GM12878 (cell line): ENCODE data around the gene GIMAP6. TPM values are rescaled to one million over a fixed set of nuclear protein-coding genes. Genes with fewer than 3 reads are reported as not detected.

Source experiments
- ATAC-seq: fragments of 200-7000 bp; cut with Tn5 transposase; 3 replicates; pipeline ENCODE4 v1.9.1; 2020; ENCODE audit warnings: mild to moderate bottlenecking, moderate library complexity
- BruUV-seq: library from RNA; stranded (reverse); fragments of 400-500 nt; replicated peaks from 2 replicates; lab custom pipeline; 2021; lab: Mats Ljungman, UMichigan
- CTCF ChIA-PET: fragments of 300-600 bp; sonication (Branson Sonifier 250); formaldehyde crosslinking; extraction: SDS; loops from one replicate; lab custom pipeline; 2021; ENCODE audit warnings: inconsistent platforms; lab: Yijun Ruan, JAX
- POLR2A ChIA-PET: fragments of 350-600 bp; formaldehyde crosslinking; extraction: SDS; loops from one replicate; lab custom pipeline; 2021; ENCODE audit warnings: inconsistent platforms; lab: Charles Lee
- RAD21 ChIA-PET: fragments of 300-600 bp; sonication (Branson Sonifier 250); formaldehyde crosslinking; loops from one replicate; lab custom pipeline; 2023; ENCODE audit warnings: antibody characterized with exemption; ENCODE audit not compliant: unreplicated experiment; lab: Charles Lee
- SMC1A ChIA-PET: fragments of 300-600 bp; sonication (Branson Sonifier 250); formaldehyde crosslinking; loops from one replicate; lab custom pipeline; 2023; ENCODE audit not compliant: unreplicated experiment, uncharacterized antibody; lab: Charles Lee
- DNase-seq: peaks from one replicate; pipeline ENCODE4 v3.0.0-alpha.2; 2011; ENCODE audit warnings: low read depth, low spot score
- FAIRE-seq: peaks from 3 replicates; lab custom pipeline; 2011; peaks lifted over from hg19 to GRCh38; lab: Jason Lieb, UNC
- H2AFZ ChIP-seq: 2 replicates; pipeline ENCODE4 v1.6.0; 2011; ENCODE audit warnings: low read depth, low read length, control low read depth; ENCODE audit not compliant: control insufficient read depth
- H3K27ac ChIP-seq: 2 replicates; pipeline ENCODE4 v1.5.1; 2011; ENCODE audit warnings: control low read depth; ENCODE audit not compliant: control insufficient read depth, insufficient read depth
- H3K27me3 ChIP-seq, 2 experiments: replicated peaks in 1 of 2; 2 replicates each; pipeline versions ENCODE4 v1.6.0 to v1.6.1; 2011; ENCODE audit warnings: low read length in 1 of 2; ENCODE audit not compliant: control insufficient read depth in 2 of 2, insufficient read depth in 2 of 2
- H3K36me3 ChIP-seq, 2 experiments: 2 replicates each; pipeline ENCODE4 v1.5.1; 2011; ENCODE audit warnings: low read length in 1 of 2; ENCODE audit not compliant: control insufficient read depth in 2 of 2, insufficient read depth in 2 of 2
- H3K4me1 ChIP-seq: 2 replicates; pipeline ENCODE4 v1.6.1; 2011; ENCODE audit warnings: mild to moderate bottlenecking, low read length, moderate library complexity, mixed read lengths; ENCODE audit not compliant: control insufficient read depth, insufficient read depth
- H3K4me2 ChIP-seq: 2 replicates; pipeline ENCODE4 v1.6.0; 2011; ENCODE audit warnings: control low read depth; ENCODE audit not compliant: control insufficient read depth, insufficient read depth
- H3K4me3 ChIP-seq: fragments of 200-600 bp; sonication (generic); 2 replicates; pipeline ENCODE4 v1.5.1; 2016
- H3K79me2 ChIP-seq: 2 replicates; pipeline ENCODE4 v1.6.0; 2011; ENCODE audit warnings: low read length; ENCODE audit not compliant: control insufficient read depth, insufficient read depth
- H3K9ac ChIP-seq: 2 replicates; pipeline ENCODE4 v1.8.0; 2011; ENCODE audit warnings: low read length, control low read depth, mixed read lengths; ENCODE audit not compliant: control insufficient read depth, insufficient read depth
- H3K9me3 ChIP-seq: replicated peaks from 3 replicates; pipeline ENCODE4 v1.5.1; 2011; ENCODE audit warnings: mild to moderate bottlenecking, low read length; ENCODE audit not compliant: control insufficient read depth, insufficient read depth
- H4K20me1 ChIP-seq: 2 replicates; pipeline ENCODE4 v1.6.0; 2011; ENCODE audit not compliant: control insufficient read depth, insufficient read depth
- ATF2 ChIP-seq: IDR thresholded peaks from 2 replicates; pipeline ENCODE4 v1.6.1; 2012; ENCODE audit warnings: low read length, inconsistent platforms
- CEBPB ChIP-seq, 2 experiments: fragments of 150-350 bp in 1 of 2; IDR thresholded peaks; 2 replicates each; pipeline ENCODE4 v1.6.1; 2012 to 2014; ENCODE audit warnings: low read depth in 2 of 2, low read length in 2 of 2, borderline replicate concordance in 1 of 2, inconsistent platforms in 1 of 2
- CTCF ChIP-seq, 3 experiments: IDR thresholded peaks in 2 of 3; conservative IDR thresholded peaks in 1 of 3; 2 replicates each; pipeline ENCODE4 v1.5.1; 2011; ENCODE audit warnings: low read depth in 3 of 3, low read length in 3 of 3, mild to moderate bottlenecking in 3 of 3, control low read depth in 2 of 3, moderate library complexity in 2 of 3, inconsistent platforms in 1 of 3, mixed read lengths in 1 of 3; ENCODE audit not compliant: control insufficient read depth in 2 of 3, insufficient read depth in 1 of 3; ENCODE audit errors: extremely low read depth in 1 of 3
- HSF1 ChIP-seq: fragments of 150-350 bp; IDR thresholded peaks from 2 replicates; pipeline ENCODE4 v1.6.1; 2014; ENCODE audit warnings: mild to moderate bottlenecking, low read depth, low read length
- KLF5 ChIP-seq: fragments of 450-650 bp; IDR thresholded peaks from 2 replicates; pipeline ENCODE4 v1.6.1; 2014; ENCODE audit warnings: mild to moderate bottlenecking; ENCODE audit not compliant: partially characterized antibody
- NR2F1 ChIP-seq: fragments of 450-650 bp; conservative IDR thresholded peaks from 2 replicates; pipeline ENCODE4 v1.6.1; 2017; ENCODE audit warnings: mild to moderate bottlenecking
- PML ChIP-seq: IDR thresholded peaks from 2 replicates; pipeline ENCODE4 v1.6.1; 2012; ENCODE audit warnings: low read length, inconsistent platforms
- SPI1 ChIP-seq: IDR thresholded peaks from 2 replicates; pipeline ENCODE4 v1.6.1; 2011; ENCODE audit warnings: low read depth, mild to moderate bottlenecking, low read length, moderate library complexity, borderline replicate concordance; ENCODE audit not compliant: insufficient read depth
- SREBF2 ChIP-seq: IDR thresholded peaks from 2 replicates; pipeline ENCODE4 v1.6.1; 2012; ENCODE audit warnings: mild to moderate bottlenecking, low read length
- TAF1 ChIP-seq: IDR thresholded peaks from 2 replicates; pipeline ENCODE4 v1.6.1; 2011; ENCODE audit warnings: mild to moderate bottlenecking, low read depth, low read length, borderline replicate concordance
- WGBS: methylation state at CpG from one replicate; pipeline ENCODE4 v1.1.6; 2016; ENCODE audit warnings: low lambda C conversion rate; ENCODE audit not compliant: insufficient replicate concordance, insufficient coverage; ENCODE audit errors: missing lambda C conversion rate; 5-methylcytosine and 5-hydroxymethylcytosine counted together
- in situ Hi-C: fragments of 300-500 bp; cut with MboI; formaldehyde crosslinking; loops from 9 replicates; pipeline ENCODE4 v1.14.3; 2018; ENCODE audit warnings: mixed read lengths
- intact Hi-C: fragments of 100-400 bp; cut with micrococcal nuclease; formaldehyde crosslinking; loops from one replicate; pipeline ENCODE4 v1.14.2; 2022; ENCODE audit not compliant: unreplicated experiment
- polyA plus RNA-seq, 11 experiments: library from polyadenylated mRNA; depleted of rRNA in 4 of 11; unstranded in 6 of 11; stranded (reverse) in 5 of 11; fragments of >200 nt; fragmentation: Nextera tagmentation in 4 of 11; fragmentation: Illumina TruSeq in 1 of 11; extraction: Ambion mirVana in 4 of 11; extraction: Trizol in 1 of 11; gene quantifications; 1 replicate in 1 of 11; 2 replicates in 10 of 11; pipeline versions ENCODE4 v1.2.1 to v1.2.3, GENCODE V29; 2011 to 2016; ENCODE audit warnings: inconsistent platforms in 2 of 11, missing spikeins in 2 of 11, low read depth in 1 of 11
- total RNA-seq, 4 experiments: library from RNA; depleted of rRNA in 3 of 4; stranded (reverse); fragments of >200 nt in 3 of 4; fragmentation: Illumina TruSeq in 1 of 4; extraction: Trizol in 1 of 4; gene quantifications; 2 replicates each; pipeline versions ENCODE4 v1.2.1 to v1.2.3, GENCODE V29; 2013 to 2021

The GIMAP6 gene
- total and polyA plus RNA-seq, 10 of the 15 experiments (the other 5 are each of a cell fraction or from before 2014, with no cell fraction given): 6.2 to 49.2 (median 35.4) TPM

- in situ Hi-C loops: no loop called here
- POLR2A ChIA-PET: no interaction called here
- ATAC-seq (no peak), FAIRE-seq (no peak), DNase-seq (no peak)
- intact Hi-C loops: no loop called here
- H3K9me3 ChIP-seq: peaks cover 4% of the 10 kb centered on the region; the same call in 2 of the 3 replicates
- RAD21 ChIA-PET: interaction anchor here (1.1 kb wide), 1 partner anchor 83 kb away, joined by 3 read pairs; no protein-coding TSS in a partner anchor
- H3K27ac ChIP-seq: no peak overlapping the region
- SMC1A ChIA-PET: interaction anchor here (1.2 kb wide), 1 partner anchor 137 kb away, joined by 3 read pairs; no protein-coding TSS in a partner anchor
- no peak overlapping the region for H3K4me3 ChIP-seq
- H3K4me1 ChIP-seq: peaks cover 5% of the 10 kb centered on the region; the same call in 1 of the 2 replicates
- CTCF ChIA-PET: no interaction called here
- peak; percentile 51; the same call in 1 of the 2 replicates for TF ChIP-seq SPI1
- TF ChIP-seq KLF5: no peak
- no peak for TF ChIP-seq HSF1
- no peak overlapping the region for H3K4me2 ChIP-seq
- peak overlapping the region; percentile 60 for H2AFZ ChIP-seq
- no TSS peak for BruUV-seq
- WGBS: 37% methylated on average over 4 of the region's 4 CpGs
- H3K36me3 ChIP-seq: no peaks in the 10 kb centered on the region
- no peaks in the 10 kb centered on the region for H3K27me3 ChIP-seq
- no peaks in the 10 kb centered on the region for H4K20me1 ChIP-seq
- H3K9ac ChIP-seq: no peak overlapping the region
- no peaks in the 10 kb centered on the region for H3K79me2 ChIP-seq
Measured at GRCh38 chr7:150586068-150586784, 46.0 kb downstream of the GIMAP6 start.

- Histone ChIP-seq H3K79me2 (no peaks in the 10 kb centered on the region), H3K9ac (no peak overlapping the region), H2AFZ (no peak overlapping the region; the same call in 1 of the 2 replicates), H3K4me2 (no peak overlapping the region), H3K27ac (no peak overlapping the region), H3K36me3 (no peaks in the 10 kb centered on the region), H3K9me3 (peaks cover 8% of the 10 kb centered on the region; the same call in 2 of the 3 replicates), H3K4me3 (no peak overlapping the region), H3K4me1 (peaks cover 5% of the 10 kb centered on the region; the same call in 1 of the 2 replicates), H4K20me1 (no peaks in the 10 kb centered on the region), H3K27me3 (no peaks in the 10 kb centered on the region)
- in situ Hi-C loops (no loop called here), intact Hi-C loops (no loop called here)
- CTCF ChIA-PET: no interaction called here
- DNase-seq (no peak), FAIRE-seq (no peak), ATAC-seq (no peak)
- RAD21 ChIA-PET: no interaction called here
- no TSS peak for BruUV-seq
- SMC1A ChIA-PET: no interaction called here
- 64% methylated on average over 7 of the region's 7 CpGs for WGBS
- POLR2A ChIA-PET: no interaction called here
- TF ChIP-seq SREBF2: no peak
- no peak for TF ChIP-seq ATF2
- TF ChIP-seq NR2F1: no peak
- TF ChIP-seq CEBPB (IDR thresholded peaks at IDR 0.05; ENCODE audit: borderline replicate concordance in 1 of 2, low read depth in 2 of 2, low read length in 2 of 2): no peak
- no peak for TF ChIP-seq PML
- TF ChIP-seq TAF1: no peak
- TF ChIP-seq CTCF (IDR thresholded peaks at IDR 0.05 in 2 of 3, conservative IDR thresholded peaks at IDR 0.05 in 1 of 3; ENCODE audit: control insufficient read depth in 2 of 3, extremely low read depth in 1 of 3, insufficient read depth in 1 of 3, low read depth in 3 of 3, low read length in 3 of 3): no peak
Measured at GRCh38 chr7:150585199-150585598, 47.0 kb downstream of the GIMAP6 start.
